Measurements from ENCODE around the gene PLCB1.

PLCB1 gene

GRCh38 chr20:8175741-8176675, 43.9 kb downstream of the PLCB1 start:
- H3K4me3 ChIP-seq (ENCODE audit: low read depth, low read length): no peak overlapping the region
- no peak for TF ChIP-seq CTCF (IDR thresholded peaks at IDR 0.05; ENCODE audit: low read depth, low read length, missing control alignments)
- in situ Hi-C loops (cut with HindIII; ENCODE audit: low sequenced_read_pairs): no loop called here
- no peak for DNase-seq (ENCODE audit: low read depth)

GRCh38 chr20:8183526-8183925, 51.5 kb downstream of the PLCB1 start:
- TF ChIP-seq CTCF (IDR thresholded peaks at IDR 0.05; ENCODE audit: low read depth, low read length, missing control alignments): no peak
- H3K4me3 ChIP-seq (ENCODE audit: low read depth, low read length): no peak overlapping the region
- DNase-seq (ENCODE audit: low read depth): no peak
- in situ Hi-C loops (cut with HindIII; ENCODE audit: low sequenced_read_pairs): no loop called here

- no peak for TF ChIP-seq CTCF (IDR thresholded peaks at IDR 0.05; ENCODE audit: low read depth, low read length, missing control alignments)
- DNase-seq (ENCODE audit: low read depth): peak; percentile 6
- H3K4me3 ChIP-seq (ENCODE audit: low read depth, low read length): no peak overlapping the region
- in situ Hi-C loops (cut with HindIII; ENCODE audit: low sequenced_read_pairs): no loop called here
These were observed 55.7 kb downstream of the PLCB1 start for GRCh38 chr20:8187740-8188139.

- DNase-seq (ENCODE audit: low read depth): no peak
- no peak for TF ChIP-seq CTCF (IDR thresholded peaks at IDR 0.05; ENCODE audit: low read depth, low read length, missing control alignments)
- no peak overlapping the region for H3K4me3 ChIP-seq (ENCODE audit: low read depth, low read length)
- in situ Hi-C loops (cut with HindIII; ENCODE audit: low sequenced_read_pairs): no loop called here
These were observed 58.2 kb downstream of the PLCB1 start for GRCh38 chr20:8190043-8190880.

- TF ChIP-seq CTCF (IDR thresholded peaks at IDR 0.05; ENCODE audit: low read depth, low read length, missing control alignments): no peak
- H3K4me3 ChIP-seq (ENCODE audit: low read depth, low read length): no peak overlapping the region
These were observed 62.7 kb downstream of the PLCB1 start for GRCh38 chr20:8194721-8195120.

GRCh38 chr20:8196096-8196495, 64.0 kb downstream of the PLCB1 start:
- DNase-seq (ENCODE audit: low read depth): no peak
- in situ Hi-C loops (cut with HindIII; ENCODE audit: low sequenced_read_pairs): no loop called here
- no peak overlapping the region for H3K4me3 ChIP-seq (ENCODE audit: low read depth, low read length)
- no peak for TF ChIP-seq CTCF (IDR thresholded peaks at IDR 0.05; ENCODE audit: low read depth, low read length, missing control alignments)

More at GRCh38 chr20:8194721-8195120, 62.7 kb downstream of the PLCB1 start:
- no peak for DNase-seq (ENCODE audit: low read depth)
- in situ Hi-C loops (cut with HindIII; ENCODE audit: low sequenced_read_pairs): no loop called here
